ENCODE results near the gene TMEM169. TPM values are rescaled to one million over a fixed set of nuclear protein-coding genes. Genes with fewer than 3 reads are reported as not detected.

The TMEM169 gene
- total and polyA plus RNA-seq, 2 of the 13 experiments (the other 11 are each of a cell fraction or from before 2014, with no cell fraction given): 1.5 to 4.5 TPM

- peak; percentile 87 for TF ChIP-seq HOXA5 (CRISPR knock-in tag; IDR thresholded peaks at IDR 0.05)
- TF ChIP-seq GATAD2A (CRISPR knock-in tag; IDR thresholded peaks at IDR 0.05): peak; percentile 62
- TF ChIP-seq ZNF777 (CRISPR knock-in tag; IDR thresholded peaks at IDR 0.05): peak; percentile 64; the same call in 1 of the 2 replicates
- peak; percentile 42; the same call in 1 of the 2 replicates for TF ChIP-seq SKIL (CRISPR knock-in tag; IDR thresholded peaks at IDR 0.05; ENCODE audit: borderline replicate concordance)
- peak; percentile 97 for TF ChIP-seq POLR2G (IDR thresholded peaks at IDR 0.05; ENCODE audit: low read depth, low read length)
- no peak for TF ChIP-seq ARID3A (IDR thresholded peaks at IDR 0.05; ENCODE audit: low read depth, low read length)
- TF ChIP-seq HMGA1 (CRISPR knock-in tag; conservative IDR thresholded peaks at IDR 0.05): no peak
- TF ChIP-seq MAFF (IDR thresholded peaks at IDR 0.05; ENCODE audit: low read depth, low read length): no peak
- 0 out of 2 replicates have a peak, but pooled peaks have one; percentile 74 for TF ChIP-seq SNAPC2 (CRISPR knock-in tag; IDR thresholded peaks at IDR 0.05)
- peak; percentile 97 for TF ChIP-seq RXRA (CRISPR knock-in tag; IDR thresholded peaks at IDR 0.05)
- no peak for TF ChIP-seq PAF1 (CRISPR knock-in tag; IDR thresholded peaks at IDR 0.05)
- peak; percentile 98 for TF ChIP-seq KDM5B (CRISPR knock-in tag; IDR thresholded peaks at IDR 0.05; ENCODE audit: borderline replicate concordance)
- TF ChIP-seq ZNF280B (CRISPR knock-in tag; IDR thresholded peaks at IDR 0.05; ENCODE audit: borderline replicate concordance): peak; percentile 93; the same call in 1 of the 2 replicates
- TF ChIP-seq RBFOX2 (IDR thresholded peaks at IDR 0.05; ENCODE audit: low read depth, low read length): peak; percentile 97
- TF ChIP-seq ZNF558 (CRISPR knock-in tag; IDR thresholded peaks at IDR 0.05; ENCODE audit: borderline replicate concordance): peak; percentile 91; the same call in 1 of the 2 replicates
- TF ChIP-seq ZFP36L2 (CRISPR knock-in tag; IDR thresholded peaks at IDR 0.05): peak; percentile 85; the same call in 1 of the 2 replicates
- peak; percentile 86; the same call in 1 of the 2 replicates for TF ChIP-seq MXD4 (CRISPR knock-in tag; IDR thresholded peaks at IDR 0.05)
- TF ChIP-seq TOPORS (CRISPR knock-in tag; IDR thresholded peaks at IDR 0.05): 0 out of 2 replicates have a peak, but pooled peaks have one; percentile 87
- no peak; the same call in none of the 2 replicates for TF ChIP-seq ZBED4 (CRISPR knock-in tag; IDR thresholded peaks at IDR 0.05; ENCODE audit: borderline replicate concordance)
- TF ChIP-seq AGO1 (IDR thresholded peaks at IDR 0.05; ENCODE audit: low read depth, low read length, poor library complexity, severe bottlenecking): peak; percentile 34
- TF ChIP-seq CHD4 (IDR thresholded peaks at IDR 0.05; ENCODE audit: borderline replicate concordance, low read length): no peak
Measured at GRCh38 chr2:216081487-216082116, at the start of gene TMEM169, which contains the start of gene PECR (continued).
